Measurements from ENCODE around the gene CLIP2.

GRCh38 chr7:74289018-74289658, at the start of gene CLIP2:
- TF ChIP-seq RAD21 (IDR thresholded peaks at IDR 0.05; ENCODE audit: low read depth) (no peak), EP300 (IDR thresholded peaks at IDR 0.05; ENCODE audit: borderline replicate concordance) (no peak), REST (IDR thresholded peaks at IDR 0.05; ENCODE audit: low read depth) (no peak), FOXM1 (IDR thresholded peaks at IDR 0.05; ENCODE audit: borderline replicate concordance, low read depth) (no peak), TAF1 (IDR thresholded peaks at IDR 0.05; ENCODE audit: low read depth) (peak; percentile 24; the same call in 1 of the 2 replicates), TCF12 (IDR thresholded peaks at IDR 0.05; ENCODE audit: low read depth) (no peak), CREB1 (IDR thresholded peaks at IDR 0.05; ENCODE audit: low read depth) (no peak), TEAD4 (IDR thresholded peaks at IDR 0.05) (0 out of 2 replicates have a peak, but pooled peaks have one; percentile 5), ZBTB7A (IDR thresholded peaks at IDR 0.05; ENCODE audit: low read depth) (0 out of 2 replicates have a peak, but pooled peaks have one; percentile 4), EGR1 (IDR thresholded peaks at IDR 0.05) (no peak), YY1 (IDR thresholded peaks at IDR 0.05; ENCODE audit: low read depth) (no peak)
- TF ChIP-seq, protein P1, sequence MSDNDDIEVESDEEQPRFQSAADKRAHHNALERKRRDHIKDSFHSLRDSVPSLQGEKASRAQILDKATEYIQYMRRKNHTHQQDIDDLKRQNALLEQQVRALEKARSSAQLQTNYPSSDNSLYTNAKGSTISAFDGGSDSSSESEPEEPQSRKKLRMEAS (IDR thresholded peaks at IDR 0.05): peak; percentile 68; the same call in 1 of the 2 replicates
